Stimulated activated memory B cell treated with anti-CD40 and anti-IgM and Interleukin-4, amounts not matched to agents 10 μg/mL and 1 μg/mL and 100 μg/mL, for 72 hours (primary cell): ENCODE data around the gene KCNN3.
A peak's percentile ranks its signal among the peaks of the same experiment; 100 is the strongest.

ENCODE experiments used
- ATAC-seq: fragments of 150-1000 bp; cut with Tn5 transposase; 2 replicates; pipeline ENCODE4 v1.10.0; 2021
- H3K27ac Mint-ChIP-seq: one replicate; pipeline ENCODE4 v1.8.0; 2022; ENCODE audit warnings: mild to moderate bottlenecking, mixed read lengths
- H3K27me3 Mint-ChIP-seq: one replicate; pipeline ENCODE4 v1.8.0; 2022; ENCODE audit warnings: mixed read lengths
- H3K36me3 Mint-ChIP-seq: one replicate; pipeline ENCODE4 v1.8.0; 2022; ENCODE audit warnings: mixed read lengths
- H3K4me1 Mint-ChIP-seq: one replicate; pipeline ENCODE4 v1.8.0; 2022; ENCODE audit warnings: mixed read lengths
- H3K4me3 Mint-ChIP-seq: one replicate; pipeline ENCODE4 v1.8.0; 2022; ENCODE audit warnings: mild to moderate bottlenecking, moderate library complexity, mixed read lengths
- H3K9me3 Mint-ChIP-seq: one replicate; pipeline ENCODE4 v1.8.0; 2022; ENCODE audit warnings: mixed read lengths

The KCNN3 gene

GRCh38 chr1:154869351-154870114, 548 bp downstream of the KCNN3 start:
- ATAC-seq, result no peak
- Mint-ChIP-seq H3K4me3 (peak overlapping the region; percentile 47), H3K9me3 (no peaks in the 10 kb centered on the region), H3K36me3 (no peaks in the 10 kb centered on the region), H3K4me1 (peaks cover 66% of the 10 kb centered on the region), H3K27me3 (peaks cover 50% of the 10 kb centered on the region), H3K27ac (no peak overlapping the region)

- peaks cover 64% of the 10 kb centered on the region for H3K27me3 Mint-ChIP-seq
- H3K27ac Mint-ChIP-seq, result no peak overlapping the region
- H3K4me1 Mint-ChIP-seq, result peaks cover 81% of the 10 kb centered on the region
- H3K36me3 Mint-ChIP-seq, result no peaks in the 10 kb centered on the region
- ATAC-seq, result no peak
- no peak overlapping the region for H3K4me3 Mint-ChIP-seq
- H3K9me3 Mint-ChIP-seq, result no peaks in the 10 kb centered on the region
Measured at GRCh38 chr1:154867841-154868605, 2.1 kb downstream of the KCNN3 start.

GRCh38 chr1:154867064-154867825, 2.8 kb downstream of the KCNN3 start:
- peak; percentile 49 for ATAC-seq
- Mint-ChIP-seq H3K27ac (peak overlapping the region; percentile 25), H3K27me3 (peaks cover 64% of the 10 kb centered on the region), H3K36me3 (no peaks in the 10 kb centered on the region), H3K4me3 (peak overlapping the region; percentile 16), H3K4me1 (peaks cover 89% of the 10 kb centered on the region), H3K9me3 (no peaks in the 10 kb centered on the region)

DNA sequence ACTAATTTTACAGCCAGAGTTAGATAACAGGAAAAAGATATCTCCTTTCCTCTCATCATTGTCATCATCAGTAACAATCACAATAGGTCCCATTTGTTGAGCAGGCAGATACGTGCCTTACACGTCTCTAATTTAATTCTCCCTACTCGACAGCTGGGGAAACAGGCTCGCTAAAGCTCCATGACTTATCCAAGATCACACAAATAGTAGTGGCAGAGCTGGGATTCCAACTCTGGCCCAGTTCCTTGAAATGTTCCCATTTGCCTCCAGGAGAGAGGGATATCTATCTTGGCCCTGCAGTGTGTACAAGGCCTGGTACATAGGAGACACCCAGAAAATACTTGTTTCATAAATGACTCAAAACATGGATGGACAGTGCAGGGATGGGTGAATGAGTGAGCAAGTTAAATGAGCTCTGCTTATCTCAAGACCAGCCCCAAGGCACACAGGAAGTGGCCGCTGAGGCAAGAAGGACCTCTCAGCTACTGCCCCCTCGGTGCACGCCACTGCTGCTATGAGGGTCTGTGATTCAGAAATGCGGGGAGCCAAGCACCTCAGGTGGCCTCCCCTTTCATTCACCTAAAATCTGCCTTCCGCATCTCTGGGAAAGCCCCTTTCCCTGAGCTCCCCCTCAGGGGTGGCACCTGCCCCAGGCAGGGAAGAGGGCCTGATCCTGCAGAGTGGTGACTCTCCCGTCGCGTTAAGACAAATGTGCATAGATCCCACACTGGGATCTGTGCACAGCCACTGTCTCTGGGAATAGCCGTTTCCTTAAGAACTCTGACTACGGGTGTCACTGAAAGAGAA, 3.6 kb downstream of the KCNN3 start:
- ATAC-seq, result peak; percentile 40
- Mint-ChIP-seq H3K4me3 (peak overlapping the region; percentile 16), H3K9me3 (no peaks in the 10 kb centered on the region), H3K27ac (peak overlapping the region; percentile 81), H3K4me1 (peaks cover 93% of the 10 kb centered on the region), H3K27me3 (peaks cover 64% of the 10 kb centered on the region), H3K36me3 (no peaks in the 10 kb centered on the region)

DNA sequence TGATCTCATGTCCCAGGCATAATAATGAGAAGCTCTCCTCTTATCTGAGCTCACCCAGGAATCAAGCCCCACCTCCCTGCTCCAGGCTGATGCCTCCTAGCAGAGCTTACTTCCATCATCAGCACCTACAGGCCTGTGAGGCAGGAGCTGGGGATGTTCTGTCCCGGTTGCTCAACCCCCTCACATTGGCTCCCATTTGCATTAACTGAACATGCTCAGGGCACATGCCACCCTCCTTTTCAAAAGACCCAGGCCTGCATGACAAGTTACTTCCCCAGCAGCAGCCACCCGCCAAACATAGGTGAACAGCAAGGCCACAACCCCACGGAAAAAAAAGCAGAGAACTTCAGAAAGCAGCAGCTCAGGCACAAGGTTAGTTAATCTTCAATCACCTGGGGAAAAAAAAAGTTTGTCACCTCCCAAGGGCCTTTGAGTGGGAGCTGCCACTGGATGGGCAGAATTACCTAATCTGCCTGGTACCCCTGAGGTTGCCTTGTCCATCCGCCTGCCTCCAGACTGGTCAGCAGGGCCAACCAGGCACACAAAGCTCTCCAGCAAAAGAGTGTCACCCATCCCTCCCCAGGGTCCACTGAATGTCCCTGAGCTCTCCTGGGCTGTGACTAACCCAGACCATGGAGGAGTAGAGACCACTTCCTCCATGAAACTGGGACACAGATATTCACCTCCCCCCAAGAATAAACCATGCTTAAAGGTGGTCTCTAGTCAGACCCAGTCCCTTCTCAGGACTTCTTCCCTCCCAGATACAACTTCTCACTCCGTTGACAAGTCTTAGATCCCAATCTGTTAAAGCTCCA, 4.4 kb downstream of the KCNN3 start:
- no peak overlapping the region for H3K4me3 Mint-ChIP-seq
- peaks cover 93% of the 10 kb centered on the region for H3K4me1 Mint-ChIP-seq
- ATAC-seq, result no peak
- no peaks in the 10 kb centered on the region for H3K36me3 Mint-ChIP-seq
- peaks cover 59% of the 10 kb centered on the region for H3K27me3 Mint-ChIP-seq
- H3K9me3 Mint-ChIP-seq, result no peaks in the 10 kb centered on the region
- H3K27ac Mint-ChIP-seq, result peak overlapping the region; percentile 81

GRCh38 chr1:154864189-154864975, 5.7 kb downstream of the KCNN3 start:
- Mint-ChIP-seq H3K36me3 (no peaks in the 10 kb centered on the region), H3K27ac (peak overlapping the region; percentile 81), H3K4me1 (peaks cover 96% of the 10 kb centered on the region), H3K4me3 (peak overlapping the region; percentile 37), H3K27me3 (peaks cover 47% of the 10 kb centered on the region), H3K9me3 (no peaks in the 10 kb centered on the region)
- no peak for ATAC-seq

DNA sequence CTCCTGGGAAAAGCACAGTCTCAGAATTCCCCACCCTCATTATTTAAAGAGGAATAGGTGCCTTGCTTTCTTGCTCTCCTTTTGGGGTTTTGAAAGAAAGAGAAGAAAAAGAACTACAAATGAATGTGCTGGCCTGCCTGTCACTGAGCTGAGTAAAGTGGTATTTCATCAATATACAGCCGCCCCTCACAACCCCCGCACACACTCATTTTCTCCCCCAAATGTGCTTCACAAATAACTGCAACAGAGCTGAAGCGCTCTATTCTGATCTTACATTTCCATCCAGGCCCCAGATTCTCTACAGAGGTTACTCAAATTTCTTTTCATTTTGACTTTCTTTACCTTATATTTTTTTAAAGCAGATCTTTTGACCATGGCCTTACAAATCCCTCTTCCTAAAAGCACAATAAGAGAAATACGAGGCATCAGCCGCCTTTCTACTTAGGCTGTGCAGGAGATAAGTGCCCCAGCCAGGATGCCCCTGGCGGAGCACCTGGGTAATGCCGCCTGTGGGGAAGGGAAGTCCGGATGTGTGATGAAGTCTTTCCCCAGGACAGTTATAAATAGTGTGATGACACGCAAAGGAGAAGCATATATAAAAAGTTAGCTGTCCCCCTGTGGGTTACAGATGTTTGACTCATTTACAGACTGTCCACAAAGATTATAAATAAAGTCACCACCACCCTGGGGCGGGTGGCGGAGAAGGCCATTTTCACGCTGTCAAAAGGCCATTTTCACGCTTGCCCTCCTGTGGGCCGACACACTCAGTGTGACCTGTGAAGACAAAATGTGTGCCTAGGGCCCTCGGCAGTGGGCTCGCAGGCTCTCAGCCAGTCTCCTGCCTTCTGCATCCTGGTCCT, 6.5 kb downstream of the KCNN3 start:
- no peaks in the 10 kb centered on the region for H3K36me3 Mint-ChIP-seq
- peak overlapping the region; percentile 38 for H3K4me3 Mint-ChIP-seq
- peaks cover 38% of the 10 kb centered on the region for H3K27me3 Mint-ChIP-seq
- peak overlapping the region; percentile 81 for H3K27ac Mint-ChIP-seq
- no peaks in the 10 kb centered on the region for H3K9me3 Mint-ChIP-seq
- ATAC-seq, result peak; percentile 57
- H3K4me1 Mint-ChIP-seq, result peaks cover 94% of the 10 kb centered on the region

DNA sequence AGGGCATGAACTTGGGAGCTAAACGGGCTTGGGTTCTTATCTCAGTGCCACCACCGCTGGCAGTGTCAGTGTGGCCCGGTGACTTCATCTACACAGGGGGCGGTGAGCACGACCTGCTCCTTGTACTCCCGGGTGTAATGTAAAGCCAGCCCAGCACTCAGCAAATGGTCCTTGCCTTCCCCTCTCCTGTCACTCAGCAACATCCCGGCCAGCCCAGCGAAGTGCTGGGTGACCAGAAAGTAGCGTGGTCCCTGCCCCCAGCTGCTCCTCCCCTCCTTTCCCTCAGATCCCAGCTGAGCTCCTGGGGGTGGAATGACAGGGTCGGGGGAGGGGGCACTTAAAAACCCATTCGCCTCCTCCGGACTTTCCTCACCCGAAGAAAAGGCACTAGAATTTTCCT, 7.2 kb downstream of the KCNN3 start:
- H3K27me3 Mint-ChIP-seq, result peaks cover 32% of the 10 kb centered on the region
- no peak overlapping the region for H3K4me3 Mint-ChIP-seq
- ATAC-seq, result no peak
- no peaks in the 10 kb centered on the region for H3K36me3 Mint-ChIP-seq
- no peaks in the 10 kb centered on the region for H3K9me3 Mint-ChIP-seq
- peaks cover 93% of the 10 kb centered on the region for H3K4me1 Mint-ChIP-seq
- peak overlapping the region; percentile 81 for H3K27ac Mint-ChIP-seq

GRCh38 chr1:154861607-154862094, 8.4 kb downstream of the KCNN3 start:
- peaks cover 29% of the 10 kb centered on the region for H3K27me3 Mint-ChIP-seq
- no peak overlapping the region for H3K4me3 Mint-ChIP-seq
- H3K27ac Mint-ChIP-seq, result peak overlapping the region; percentile 81
- ATAC-seq, result no peak
- no peaks in the 10 kb centered on the region for H3K36me3 Mint-ChIP-seq
- no peaks in the 10 kb centered on the region for H3K9me3 Mint-ChIP-seq
- H3K4me1 Mint-ChIP-seq, result peaks cover 92% of the 10 kb centered on the region

DNA sequence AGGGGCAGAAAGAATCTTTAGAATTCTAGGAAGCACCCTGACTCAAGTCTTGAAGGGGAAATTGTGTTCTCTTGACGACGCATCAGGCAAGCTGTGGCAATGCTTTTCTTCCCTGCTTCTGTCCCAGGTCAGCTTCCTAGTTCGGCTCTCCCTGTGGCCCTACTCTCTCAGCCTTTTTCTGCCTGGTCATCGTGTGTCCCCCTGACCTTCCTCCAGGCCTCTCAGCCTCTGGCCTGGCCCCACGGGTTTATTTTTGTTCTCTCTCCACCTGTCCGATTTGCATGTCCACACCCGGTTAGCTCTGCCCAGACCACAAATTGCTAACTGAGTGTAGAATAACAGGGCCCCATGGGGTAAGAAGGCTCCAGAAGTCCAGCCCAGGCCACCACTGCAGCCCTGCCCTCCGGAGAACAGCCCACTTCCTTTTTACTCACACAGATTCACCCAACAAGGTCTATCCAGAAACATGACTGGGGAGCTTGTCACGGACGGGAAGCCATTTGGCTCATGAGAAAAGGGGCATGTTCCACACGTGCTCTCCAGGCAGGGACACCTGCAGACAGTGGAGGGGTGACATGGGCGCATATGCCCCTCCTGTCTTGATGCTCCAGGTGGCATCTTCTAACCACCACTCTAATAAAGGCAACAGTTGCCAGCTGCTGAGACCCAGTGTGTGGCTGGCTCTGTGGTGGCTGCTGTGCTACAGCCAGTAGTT, 9.8 kb downstream of the KCNN3 start:
- H3K4me1 Mint-ChIP-seq, result peaks cover 85% of the 10 kb centered on the region
- H3K27ac Mint-ChIP-seq, result peak overlapping the region; percentile 87
- peak overlapping the region; percentile 53 for H3K4me3 Mint-ChIP-seq
- H3K27me3 Mint-ChIP-seq, result peaks cover 20% of the 10 kb centered on the region
- ATAC-seq, result peak; percentile 81
- H3K36me3 Mint-ChIP-seq, result no peaks in the 10 kb centered on the region
- H3K9me3 Mint-ChIP-seq, result no peaks in the 10 kb centered on the region

- H3K36me3 Mint-ChIP-seq, result no peaks in the 10 kb centered on the region
- peaks cover 80% of the 10 kb centered on the region for H3K4me1 Mint-ChIP-seq
- H3K4me3 Mint-ChIP-seq, result peak overlapping the region; percentile 4
- peak overlapping the region; percentile 87 for H3K27ac Mint-ChIP-seq
- H3K9me3 Mint-ChIP-seq, result no peaks in the 10 kb centered on the region
- peaks cover 17% of the 10 kb centered on the region for H3K27me3 Mint-ChIP-seq
- peak; percentile 66 for ATAC-seq
Measured at GRCh38 chr1:154859786-154860155, 10.3 kb downstream of the KCNN3 start.

- peaks cover 75% of the 10 kb centered on the region for H3K4me1 Mint-ChIP-seq
- no peak for ATAC-seq
- H3K27me3 Mint-ChIP-seq, result peaks cover 12% of the 10 kb centered on the region
- H3K4me3 Mint-ChIP-seq, result peak overlapping the region; percentile 4
- no peaks in the 10 kb centered on the region for H3K36me3 Mint-ChIP-seq
- H3K27ac Mint-ChIP-seq, result no peak overlapping the region
- H3K9me3 Mint-ChIP-seq, result no peaks in the 10 kb centered on the region
Measured at GRCh38 chr1:154859151-154859785, 10.8 kb downstream of the KCNN3 start.
